H9 (cell line): ENCODE measurements around the gene KLHL33. TPM values are rescaled to one million over a fixed set of nuclear protein-coding genes. Genes with fewer than 3 reads are reported as not detected.

Experiments used
- DNase-seq: peaks from one replicate; pipeline ENCODE4 v3.0.0-alpha.2; 2017
- H2AFZ ChIP-seq: one replicate; pipeline ENCODE4 v1.6.1; 2013; ENCODE audit warnings: mild to moderate bottlenecking, low read length, control low read depth, moderate library complexity
- H2AK5ac ChIP-seq: 2 replicates; pipeline ENCODE4 v1.6.1; 2013; ENCODE audit warnings: low read length, control low read depth, mixed read lengths; ENCODE audit not compliant: insufficient read length
- H2BK120ac ChIP-seq: one replicate; pipeline ENCODE4 v1.6.1; 2013; ENCODE audit warnings: low read depth, mild to moderate bottlenecking, low read length, control low read depth, inconsistent platforms; ENCODE audit not compliant: poor library complexity, severe bottlenecking
- H2BK12ac ChIP-seq: 2 replicates; pipeline ENCODE4 v1.6.1; 2013; ENCODE audit warnings: low read length, control low read depth, mixed read lengths, low read depth; ENCODE audit not compliant: insufficient read length
- H2BK15ac ChIP-seq: 2 replicates; pipeline ENCODE4 v1.6.1; 2013; ENCODE audit warnings: low read depth, low read length, control low read depth
- H2BK20ac ChIP-seq: one replicate; pipeline ENCODE4 v1.6.1; 2013; ENCODE audit warnings: low read depth, mild to moderate bottlenecking, low read length, control low read depth, inconsistent platforms; ENCODE audit not compliant: poor library complexity, severe bottlenecking
- H2BK5ac ChIP-seq: 2 replicates; pipeline ENCODE4 v1.6.1; 2013; ENCODE audit warnings: low read length, control low read depth, mixed read lengths; ENCODE audit not compliant: insufficient read length
- H3K14ac ChIP-seq: 2 replicates; pipeline ENCODE4 v1.6.1; 2013; ENCODE audit warnings: low read length, control low read depth; ENCODE audit not compliant: insufficient read depth
- H3K18ac ChIP-seq: 2 replicates; pipeline ENCODE4 v1.6.1; 2013; ENCODE audit warnings: low read depth, mild to moderate bottlenecking, mixed read lengths, low read length, control low read depth; ENCODE audit not compliant: insufficient read length
- H3K23ac ChIP-seq: 2 replicates; pipeline ENCODE4 v1.6.1; 2013; ENCODE audit warnings: low read length, control low read depth, mixed read lengths, low read depth; ENCODE audit not compliant: insufficient read length
- H3K23me2 ChIP-seq: 2 replicates; pipeline ENCODE4 v1.6.1; 2013; ENCODE audit warnings: low read depth, mild to moderate bottlenecking, mixed read lengths, low read length, control low read depth; ENCODE audit not compliant: insufficient read length, poor library complexity, severe bottlenecking
- H3K27ac ChIP-seq: 2 replicates; pipeline ENCODE4 v1.5.1; 2013; ENCODE audit warnings: low read length, control low read depth, mixed read lengths, low read depth; ENCODE audit not compliant: insufficient read length
- H3K27me3 ChIP-seq: 2 replicates; pipeline ENCODE4 v1.6.1; 2013; ENCODE audit warnings: low read length, control low read depth, inconsistent platforms; ENCODE audit not compliant: insufficient read depth
- H3K4ac ChIP-seq: 2 replicates; pipeline ENCODE4 v1.6.1; 2013; ENCODE audit warnings: low read depth, mild to moderate bottlenecking, control low read depth, inconsistent platforms, low read length, moderate library complexity
- H3K4me1 ChIP-seq: 2 replicates; pipeline ENCODE4 v1.6.1; 2013; ENCODE audit warnings: low read length, control low read depth, inconsistent platforms; ENCODE audit not compliant: insufficient read depth
- H3K4me2 ChIP-seq: 2 replicates; pipeline ENCODE4 v1.6.1; 2013; ENCODE audit warnings: low read length, control low read depth, mixed read lengths; ENCODE audit not compliant: insufficient read length, insufficient read depth
- H3K56ac ChIP-seq: 2 replicates; pipeline ENCODE4 v1.6.1; 2013; ENCODE audit warnings: low read depth, mild to moderate bottlenecking, mixed read lengths, low read length, control low read depth; ENCODE audit not compliant: insufficient read length
- H3K79me1 ChIP-seq: 2 replicates; pipeline ENCODE4 v1.6.1; 2013; ENCODE audit warnings: low read depth, mild to moderate bottlenecking, moderate library complexity, low read length, control low read depth, inconsistent platforms; ENCODE audit not compliant: insufficient read depth, poor library complexity, severe bottlenecking
- H3K79me2 ChIP-seq: 2 replicates; pipeline ENCODE4 v1.6.1; 2013; ENCODE audit warnings: low read length, control low read depth, inconsistent platforms; ENCODE audit not compliant: insufficient read depth
- H3K9ac ChIP-seq: 2 replicates; pipeline ENCODE4 v1.6.1; 2013; ENCODE audit warnings: low read length, control low read depth, mixed read lengths; ENCODE audit not compliant: insufficient read length; ENCODE audit errors: extremely low read depth
- H3K9me3 ChIP-seq: one replicate; pipeline ENCODE4 v1.6.1; 2013; ENCODE audit warnings: low read depth, low read length, inconsistent platforms; ENCODE audit not compliant: control insufficient read depth
- H3T11ph ChIP-seq: one replicate; pipeline ENCODE4 v1.6.1; 2013; ENCODE audit warnings: mild to moderate bottlenecking, low read length, control low read depth, inconsistent platforms
- H4K20me1 ChIP-seq: one replicate; pipeline ENCODE4 v1.6.1; 2013; ENCODE audit not compliant: control insufficient read depth, insufficient read length, insufficient read depth
- H4K5ac ChIP-seq: 2 replicates; pipeline ENCODE4 v1.6.1; 2013; ENCODE audit warnings: low read depth, mild to moderate bottlenecking, mixed read lengths, low read length, control low read depth; ENCODE audit not compliant: insufficient read length
- H4K8ac ChIP-seq: replicated peaks from 2 replicates; pipeline ENCODE4 v1.6.1; 2013; ENCODE audit warnings: low read length, control low read depth, mixed read lengths, low read depth; ENCODE audit not compliant: insufficient read length
- H4K91ac ChIP-seq: 2 replicates; pipeline ENCODE4 v1.6.1; 2013; ENCODE audit warnings: low read depth, mild to moderate bottlenecking, moderate library complexity, mixed read lengths, low read length, control low read depth; ENCODE audit not compliant: insufficient read length
- H3K27ac Mint-ChIP-seq, 3 experiments: 2 replicates in 2 of 3; 3 replicates in 1 of 3; pipeline ENCODE4 v1.8.0; 2020 to 2021; ENCODE audit warnings: mixed read lengths in 3 of 3, mild to moderate bottlenecking in 1 of 3, moderate library complexity in 1 of 3
- H3K27me3 Mint-ChIP-seq: 2 replicates; pipeline ENCODE4 v1.8.0; 2021; ENCODE audit warnings: low read depth, mild to moderate bottlenecking, moderate library complexity, mixed read lengths
- H3K36me3 Mint-ChIP-seq, 3 experiments: 2 replicates in 2 of 3; 3 replicates in 1 of 3; pipeline ENCODE4 v1.8.0; 2020 to 2021; ENCODE audit warnings: low read depth in 3 of 3, mixed read lengths in 3 of 3; ENCODE audit not compliant: insufficient read depth in 1 of 3
- H3K4me1 Mint-ChIP-seq, 2 experiments: 2 replicates each; pipeline ENCODE4 v1.8.0; 2020; ENCODE audit warnings: mixed read lengths in 2 of 2
- H3K4me3 Mint-ChIP-seq, 2 experiments: 2 replicates in 1 of 2; 3 replicates in 1 of 2; pipeline ENCODE4 v1.8.0; 2020 to 2021; ENCODE audit warnings: mild to moderate bottlenecking in 2 of 2, mixed read lengths in 2 of 2, moderate library complexity in 1 of 2
- H3K9me3 Mint-ChIP-seq, 2 experiments: 2 replicates in 1 of 2; 3 replicates in 1 of 2; pipeline ENCODE4 v1.8.0; 2020; ENCODE audit warnings: mild to moderate bottlenecking in 2 of 2, mixed read lengths in 2 of 2, moderate library complexity in 1 of 2
- CTCF ChIP-seq: fragments of 200-600 bp; sonication (generic); conservative IDR thresholded peaks from 3 replicates; pipeline ENCODE4 v1.8.0; 2021; ENCODE audit warnings: antibody characterized with exemption, mild to moderate bottlenecking
- WGBS: extraction: QIAGEN DNeasy Blood & Tissue Kit; methylation state at CpG from one replicate; pipeline ENCODE4 v1.1.7; 2013; ENCODE audit warnings: missing lambda C conversion rate, low lambda C conversion rate, mixed read lengths; ENCODE audit not compliant: insufficient read length; ENCODE audit errors: extremely low coverage; 5-methylcytosine and 5-hydroxymethylcytosine counted together
- total RNA-seq: library from RNA; stranded (reverse); gene quantifications from 2 replicates; pipeline ENCODE4 v1.2.1, GENCODE V29; 2021

KLHL33 gene
- total RNA-seq, 1 experiment from 2014 or later, result 0.04 TPM

GRCh38 chr14:20387576-20387975 is 48.4 kb downstream of the KLHL33 start:
- Histone ChIP-seq H3K56ac (no peak overlapping the region), H3K23ac (no peak overlapping the region), H3K9me3 (no peaks in the 10 kb centered on the region), H3K9ac (no peak overlapping the region), H2AFZ (no peak overlapping the region), H3K27me3 (no peaks in the 10 kb centered on the region), H3K18ac (no peak overlapping the region), H3K4ac (no peak overlapping the region), H2BK5ac (no peak overlapping the region), H2BK15ac (no peak overlapping the region), H3K4me2 (no peak overlapping the region), H4K5ac (no peak overlapping the region), H2BK120ac (no peak overlapping the region), H4K8ac (no peak overlapping the region), H2BK12ac (no peak overlapping the region), H4K91ac (no peak overlapping the region), H3K4me1 (no peaks in the 10 kb centered on the region), H3K79me1 (no peaks in the 10 kb centered on the region), H3K14ac (no peak overlapping the region), H3K23me2 (no peaks in the 10 kb centered on the region), H3K27ac (no peak overlapping the region), H2AK5ac (no peak overlapping the region), H2BK20ac (no peak overlapping the region), H3T11ph (no peak overlapping the region), H4K20me1 (no peaks in the 10 kb centered on the region), H3K79me2 (no peaks in the 10 kb centered on the region)
- no peak for DNase-seq
- H3K4me3 Mint-ChIP-seq, result no peak overlapping the region
- no peak for TF ChIP-seq CTCF
- no CpG with 5 or more reads among the region's 6 CpGs for WGBS
- H3K9me3 Mint-ChIP-seq, result no peaks in the 10 kb centered on the region; a peak in 1 of 5 replicates
- H3K4me1 Mint-ChIP-seq, result peaks cover 9% of the 10 kb centered on the region in 2 experiments; a peak in 3 of 4 replicates
- H3K36me3 Mint-ChIP-seq, result peaks cover 26 to 80% (median 69%) of the 10 kb centered on the region in 3 experiments; a peak in 6 of 7 replicates
- no peak overlapping the region for H3K27ac Mint-ChIP-seq
- H3K27me3 Mint-ChIP-seq, result no peaks in the 10 kb centered on the region
